ENCODE measurements around the gene ACRV1.
"Not testable (repeated sequence)": the region's sequence is repeated elsewhere in the genome, so short reads cannot be mapped to it uniquely, and the experiment has no call there.

The ACRV1 gene, protein sequence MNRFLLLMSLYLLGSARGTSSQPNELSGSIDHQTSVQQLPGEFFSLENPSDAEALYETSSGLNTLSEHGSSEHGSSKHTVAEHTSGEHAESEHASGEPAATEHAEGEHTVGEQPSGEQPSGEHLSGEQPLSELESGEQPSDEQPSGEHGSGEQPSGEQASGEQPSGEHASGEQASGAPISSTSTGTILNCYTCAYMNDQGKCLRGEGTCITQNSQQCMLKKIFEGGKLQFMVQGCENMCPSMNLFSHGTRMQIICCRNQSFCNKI

DNA sequence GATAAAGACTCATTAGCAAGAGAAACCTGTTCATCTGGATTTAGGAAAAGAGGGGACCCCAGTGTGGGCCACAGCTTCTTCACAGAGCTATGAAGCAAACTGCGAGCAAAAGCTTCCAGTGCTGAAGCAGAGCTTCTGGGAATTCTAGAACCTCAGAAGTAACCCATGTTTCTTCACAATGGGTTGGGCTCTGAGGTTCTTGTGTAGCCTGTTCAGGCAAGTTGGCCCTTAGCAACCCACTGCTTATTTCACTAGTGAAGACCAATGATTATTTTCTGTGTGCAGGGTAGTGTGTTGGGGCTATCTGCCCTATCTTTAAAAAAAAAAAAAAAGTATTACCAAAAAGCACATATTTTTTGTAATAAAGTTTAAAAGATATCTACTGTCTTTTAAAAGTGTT, at the start of gene ACRV1:
Gene ACRV1, minus strand, starts transcription at position 101 of the 400 bp plus-strand sequence. Its CDS starts 67 bp downstream, at position 34.
- Histone ChIP-seq H3K27me3 (ENCODE audit: control insufficient read depth in 1 of 2, insufficient read depth in 2 of 2, low read length in 2 of 2) (no peaks in the 10 kb centered on the region), H3K9ac (ENCODE audit: low read length in 2 of 2) (no peak within 1 kb of the TSS), H3K36me3 (ENCODE audit: control insufficient read depth in 2 of 2, insufficient read depth in 2 of 2, low read length in 2 of 2) (no peaks in the 10 kb centered on the region), H3K4me3 (ENCODE audit: low read length in 2 of 2) (no peak within 1 kb of the TSS), H3K9me3 (ENCODE audit: control insufficient read depth in 2 of 2, low read length in 2 of 2) (no peaks in the 10 kb centered on the region), H3K4me1 (ENCODE audit: control insufficient read depth, insufficient read depth, low read length) (no peaks in the 10 kb centered on the region), H3K27ac (ENCODE audit: low read length) (no peak within 1 kb of the TSS)

DNA sequence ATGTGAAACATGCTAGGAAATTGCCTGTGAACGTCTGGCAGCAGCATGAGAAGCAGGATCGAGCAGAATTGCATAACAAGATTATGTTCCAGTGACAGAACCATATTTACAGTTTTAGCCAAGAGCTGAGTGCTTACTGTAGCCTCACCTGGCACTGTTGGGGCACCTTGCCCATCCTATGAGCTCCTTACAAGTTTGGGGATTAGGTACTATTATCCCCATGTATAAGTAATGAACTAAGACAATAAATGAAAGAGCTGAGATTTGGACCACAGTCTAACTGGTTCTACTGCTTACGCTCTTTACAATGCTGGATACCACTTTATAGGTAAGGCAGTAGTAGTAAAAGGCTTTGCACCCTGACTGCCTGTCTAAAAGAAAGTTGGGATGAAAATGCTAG, 48.3 kb upstream of the ACRV1 start:
- no peaks in the 10 kb centered on the region for H3K36me3 ChIP-seq (ENCODE audit: control insufficient read depth in 2 of 2, insufficient read depth in 2 of 2, low read length in 2 of 2)
- no peaks in the 10 kb centered on the region for H3K27me3 ChIP-seq (ENCODE audit: control insufficient read depth in 1 of 2, insufficient read depth in 2 of 2, low read length in 2 of 2)
- H3K9ac ChIP-seq (ENCODE audit: low read length in 2 of 2), result no peak overlapping the region
- H3K27ac ChIP-seq (ENCODE audit: low read length), result no peak overlapping the region
- no peaks in the 10 kb centered on the region for H3K9me3 ChIP-seq (ENCODE audit: control insufficient read depth in 2 of 2, low read length in 2 of 2)
- no peak overlapping the region for H3K4me3 ChIP-seq (ENCODE audit: low read length in 2 of 2)
- H3K4me1 ChIP-seq (ENCODE audit: control insufficient read depth, insufficient read depth, low read length), result no peaks in the 10 kb centered on the region

DNA sequence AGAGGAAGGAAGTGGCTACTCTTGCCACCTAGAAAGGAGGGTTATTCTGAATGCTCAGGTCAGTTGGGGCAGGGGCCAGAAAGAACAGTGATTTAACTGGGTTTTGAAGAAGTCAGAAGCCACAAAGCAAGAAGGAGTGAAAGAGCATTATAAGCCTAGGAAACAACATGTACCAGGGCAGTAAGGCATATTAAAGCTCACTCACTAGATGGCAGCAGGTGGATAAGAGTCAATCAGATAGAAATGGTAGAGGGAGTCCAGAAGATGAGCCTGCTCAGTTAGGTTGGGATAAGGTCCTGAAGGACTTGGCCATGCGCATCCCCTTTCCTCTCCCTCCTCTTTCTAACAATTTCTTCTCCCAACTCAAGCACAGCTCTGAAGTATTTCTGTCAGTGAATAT, 43.5 kb upstream of the ACRV1 start:
- Histone ChIP-seq H3K27me3 (ENCODE audit: control insufficient read depth in 1 of 2, insufficient read depth in 2 of 2, low read length in 2 of 2) (no peaks in the 10 kb centered on the region), H3K4me1 (ENCODE audit: control insufficient read depth, insufficient read depth, low read length) (no peaks in the 10 kb centered on the region), H3K9ac (ENCODE audit: low read length in 2 of 2) (no peak overlapping the region), H3K36me3 (ENCODE audit: control insufficient read depth in 2 of 2, insufficient read depth in 2 of 2, low read length in 2 of 2) (no peaks in the 10 kb centered on the region), H3K4me3 (ENCODE audit: low read length in 2 of 2) (no peak overlapping the region), H3K27ac (ENCODE audit: low read length) (no peak overlapping the region), H3K9me3 (ENCODE audit: control insufficient read depth in 2 of 2, low read length in 2 of 2) (peaks cover 0 to 5% of the 10 kb centered on the region in 2 donors)

DNA sequence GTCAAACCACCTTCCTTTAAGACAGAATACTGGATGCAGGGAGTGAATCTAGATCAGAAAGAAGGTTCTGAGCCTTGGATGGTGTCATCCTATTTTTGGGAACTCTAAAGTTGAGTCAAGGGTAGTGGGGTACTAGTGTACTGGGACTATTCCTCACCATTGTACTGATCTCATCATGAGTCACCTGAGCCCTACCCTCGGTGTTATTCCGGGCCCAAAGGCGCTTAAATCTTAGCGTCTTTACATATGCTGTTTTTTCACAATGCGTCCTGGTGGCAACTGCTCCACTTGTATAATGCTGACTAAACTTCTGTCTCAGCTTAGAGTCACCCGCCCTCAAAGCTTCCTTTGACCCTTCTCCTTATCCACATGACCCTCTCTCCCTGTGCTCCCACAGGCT, 40.1 kb upstream of the ACRV1 start:
- no peaks in the 10 kb centered on the region for H3K4me1 ChIP-seq (ENCODE audit: control insufficient read depth, insufficient read depth, low read length)
- no peaks in the 10 kb centered on the region for H3K36me3 ChIP-seq (ENCODE audit: control insufficient read depth in 2 of 2, insufficient read depth in 2 of 2, low read length in 2 of 2)
- H3K4me3 ChIP-seq (ENCODE audit: low read length in 2 of 2), result no peak overlapping the region
- H3K9me3 ChIP-seq (ENCODE audit: control insufficient read depth in 2 of 2, low read length in 2 of 2), result peaks cover 2 to 6% of the 10 kb centered on the region in 2 donors
- H3K27me3 ChIP-seq (ENCODE audit: control insufficient read depth in 1 of 2, insufficient read depth in 2 of 2, low read length in 2 of 2), result no peaks in the 10 kb centered on the region
- H3K27ac ChIP-seq (ENCODE audit: low read length), result no peak overlapping the region
- H3K9ac ChIP-seq (ENCODE audit: low read length in 2 of 2), result no peak overlapping the region

DNA sequence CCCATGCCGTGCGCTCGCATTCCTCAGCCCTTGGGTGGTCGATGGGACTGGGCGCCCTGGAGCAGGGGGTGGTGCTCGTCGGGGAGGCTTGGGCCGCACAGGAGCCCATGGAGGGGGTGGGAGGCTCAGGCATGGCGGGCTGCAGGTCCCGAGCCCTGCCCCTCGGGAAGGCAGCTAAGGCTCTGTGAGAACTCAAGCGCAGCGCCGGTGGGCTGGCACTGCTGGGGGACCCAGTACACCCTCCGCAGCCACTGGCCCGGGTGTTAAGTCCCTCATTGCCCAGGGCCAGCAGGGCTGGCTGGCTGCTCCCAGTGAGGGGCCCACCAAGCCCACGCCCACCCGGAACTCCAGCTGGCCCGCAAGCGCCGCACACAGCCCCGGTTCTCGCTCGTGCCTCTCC, 24.0 kb upstream of the ACRV1 start:
- H3K36me3 ChIP-seq (ENCODE audit: control insufficient read depth in 2 of 2, insufficient read depth in 2 of 2, low read length in 2 of 2); H3K27me3 ChIP-seq (ENCODE audit: control insufficient read depth in 1 of 2, insufficient read depth in 2 of 2, low read length in 2 of 2); H3K9ac ChIP-seq (ENCODE audit: low read length in 2 of 2); H3K4me3 ChIP-seq (ENCODE audit: low read length in 2 of 2); H3K4me1 ChIP-seq (ENCODE audit: control insufficient read depth, insufficient read depth, low read length); H3K27ac ChIP-seq (ENCODE audit: low read length); H3K9me3 ChIP-seq (ENCODE audit: control insufficient read depth in 2 of 2, low read length in 2 of 2): not testable (repeated sequence)

DNA sequence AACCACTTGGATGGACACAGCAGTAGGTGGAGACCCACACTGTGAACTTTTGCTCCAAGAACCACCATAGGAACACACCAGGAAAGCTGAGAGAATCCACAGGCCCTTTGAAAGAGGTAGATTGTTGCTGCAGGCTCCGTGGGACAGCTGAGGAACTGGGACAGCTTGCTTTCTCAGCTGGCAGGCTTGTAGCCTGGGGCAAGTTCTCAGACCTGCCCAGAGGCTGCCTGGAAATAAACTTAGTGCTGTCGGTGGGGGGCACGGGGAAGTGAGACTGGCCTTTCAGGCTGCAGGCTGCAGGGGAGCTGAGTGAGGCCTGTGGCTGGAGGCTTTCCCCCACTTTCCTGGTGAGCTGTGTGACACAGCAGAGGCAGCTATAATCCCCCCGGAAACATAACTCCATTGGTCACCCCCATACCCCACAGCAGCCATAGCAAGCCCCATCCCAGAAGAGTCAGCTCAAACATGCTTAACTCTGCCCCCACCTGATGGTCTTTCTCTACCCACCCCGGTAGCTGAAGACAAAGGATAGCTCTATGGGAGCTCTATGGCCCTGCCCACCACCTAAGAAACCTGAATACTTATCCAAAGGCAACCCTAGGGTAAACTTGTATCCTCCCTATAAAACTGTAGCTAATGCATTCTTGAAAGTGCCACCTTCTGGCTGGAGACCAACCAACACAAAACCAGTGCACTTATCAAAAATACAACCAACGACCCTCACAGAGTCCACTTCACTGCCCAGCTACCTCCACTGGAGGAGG, 21.4 kb upstream of the ACRV1 start:
- Histone ChIP-seq H3K27me3 (ENCODE audit: control insufficient read depth in 1 of 2, insufficient read depth in 2 of 2, low read length in 2 of 2) (no peaks in the 10 kb centered on the region), H3K27ac (ENCODE audit: low read length) (no peak overlapping the region), H3K4me1 (ENCODE audit: control insufficient read depth, insufficient read depth, low read length) (no peaks in the 10 kb centered on the region), H3K4me3 (ENCODE audit: low read length in 2 of 2) (no peak overlapping the region), H3K9ac (ENCODE audit: low read length in 2 of 2) (no peak overlapping the region), H3K36me3 (ENCODE audit: control insufficient read depth in 2 of 2, insufficient read depth in 2 of 2, low read length in 2 of 2) (no peaks in the 10 kb centered on the region), H3K9me3 (ENCODE audit: control insufficient read depth in 2 of 2, low read length in 2 of 2) (peaks cover 0 to 5% of the 10 kb centered on the region in 2 donors)

DNA sequence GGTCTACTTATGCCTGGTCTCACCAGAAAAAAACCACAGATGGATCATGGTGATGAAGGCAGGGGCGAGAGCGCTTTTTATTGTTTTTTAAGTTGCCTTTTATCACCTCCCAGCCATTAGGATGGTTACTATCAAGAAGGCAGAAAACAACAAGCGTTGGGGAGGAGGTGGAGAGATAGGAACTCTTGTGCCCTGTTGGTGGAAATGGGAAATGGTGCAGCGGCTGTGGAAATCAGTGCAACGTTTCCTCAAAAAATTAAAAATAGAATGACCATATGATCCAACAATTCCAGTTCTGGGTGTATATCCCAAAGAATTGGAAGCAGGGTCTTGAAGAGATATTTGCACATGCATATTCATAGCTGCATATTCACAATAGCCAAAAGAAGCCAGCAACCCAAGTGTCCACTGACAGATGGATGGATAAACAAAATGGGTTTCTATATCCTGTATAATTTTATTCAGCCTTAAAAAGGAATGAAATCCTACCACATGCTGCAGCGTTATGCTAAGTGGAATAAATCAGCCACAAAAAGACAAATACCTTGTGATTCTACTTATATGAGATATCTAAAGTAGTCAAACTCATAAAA, 20.5 kb upstream of the ACRV1 start:
- Histone ChIP-seq H3K9me3 (ENCODE audit: control insufficient read depth in 2 of 2, low read length in 2 of 2) (peaks cover 0 to 9% of the 10 kb centered on the region in 2 donors), H3K4me3 (ENCODE audit: low read length in 2 of 2) (no peak overlapping the region), H3K4me1 (ENCODE audit: control insufficient read depth, insufficient read depth, low read length) (no peaks in the 10 kb centered on the region), H3K27ac (ENCODE audit: low read length) (no peak overlapping the region), H3K27me3 (ENCODE audit: control insufficient read depth in 1 of 2, insufficient read depth in 2 of 2, low read length in 2 of 2) (no peaks in the 10 kb centered on the region), H3K9ac (ENCODE audit: low read length in 2 of 2) (no peak overlapping the region), H3K36me3 (ENCODE audit: control insufficient read depth in 2 of 2, insufficient read depth in 2 of 2, low read length in 2 of 2) (no peaks in the 10 kb centered on the region)

DNA sequence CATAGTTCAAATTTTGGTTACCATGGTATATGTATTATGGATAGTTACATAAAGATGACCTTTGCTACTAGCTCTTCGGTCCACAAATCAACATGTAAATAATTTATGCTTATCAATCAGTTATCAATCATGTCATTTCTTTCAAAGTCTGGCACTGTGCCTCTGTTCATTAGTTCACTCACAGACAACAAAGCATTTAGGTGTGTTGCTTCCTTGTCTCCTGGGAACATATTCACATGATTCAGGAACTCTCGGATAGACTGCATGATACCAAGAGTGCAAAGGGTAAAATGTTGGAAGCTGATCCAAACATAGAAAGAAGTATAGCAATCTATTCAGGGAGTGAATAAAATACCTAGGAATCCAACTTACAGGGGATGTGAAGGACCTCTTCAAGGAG, 14.3 kb upstream of the ACRV1 start:
- no peak overlapping the region for H3K27ac ChIP-seq (ENCODE audit: low read length)
- no peaks in the 10 kb centered on the region for H3K36me3 ChIP-seq (ENCODE audit: control insufficient read depth in 2 of 2, insufficient read depth in 2 of 2, low read length in 2 of 2)
- H3K9ac ChIP-seq (ENCODE audit: low read length in 2 of 2), result no peak overlapping the region
- no peaks in the 10 kb centered on the region for H3K27me3 ChIP-seq (ENCODE audit: control insufficient read depth in 1 of 2, insufficient read depth in 2 of 2, low read length in 2 of 2)
- H3K9me3 ChIP-seq (ENCODE audit: control insufficient read depth in 2 of 2, low read length in 2 of 2), result peaks cover 3 to 9% of the 10 kb centered on the region in 2 donors
- no peak overlapping the region for H3K4me3 ChIP-seq (ENCODE audit: low read length in 2 of 2)
- H3K4me1 ChIP-seq (ENCODE audit: control insufficient read depth, insufficient read depth, low read length), result no peaks in the 10 kb centered on the region

DNA sequence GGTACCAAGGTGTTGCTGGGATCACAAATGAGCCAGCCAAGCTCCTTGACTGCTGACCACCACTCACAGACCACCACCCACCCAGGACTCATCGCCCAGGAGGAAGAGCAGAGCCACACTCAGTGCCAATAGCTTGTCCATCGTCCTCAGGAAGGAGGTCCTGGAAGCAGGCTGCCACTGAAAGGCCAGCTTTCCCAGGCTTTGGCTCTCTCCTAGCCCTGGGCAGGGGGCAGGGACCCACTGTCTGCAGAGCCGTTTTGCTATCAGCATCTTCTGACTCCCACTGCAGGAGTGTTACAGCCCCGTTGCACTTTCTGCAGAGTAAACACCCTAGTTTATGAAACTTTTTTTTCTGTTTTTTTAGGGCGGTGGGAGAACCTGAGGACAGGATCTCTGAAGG, 12.2 kb upstream of the ACRV1 start:
- Histone ChIP-seq H3K9ac (ENCODE audit: low read length in 2 of 2) (no peak overlapping the region), H3K4me1 (ENCODE audit: control insufficient read depth, insufficient read depth, low read length) (no peaks in the 10 kb centered on the region), H3K36me3 (ENCODE audit: control insufficient read depth in 2 of 2, insufficient read depth in 2 of 2, low read length in 2 of 2) (no peaks in the 10 kb centered on the region), H3K4me3 (ENCODE audit: low read length in 2 of 2) (no peak overlapping the region), H3K27me3 (ENCODE audit: control insufficient read depth in 1 of 2, insufficient read depth in 2 of 2, low read length in 2 of 2) (no peaks in the 10 kb centered on the region), H3K9me3 (ENCODE audit: control insufficient read depth in 2 of 2, low read length in 2 of 2) (peaks cover 3 to 9% of the 10 kb centered on the region in 2 donors), H3K27ac (ENCODE audit: low read length) (no peak overlapping the region)

DNA sequence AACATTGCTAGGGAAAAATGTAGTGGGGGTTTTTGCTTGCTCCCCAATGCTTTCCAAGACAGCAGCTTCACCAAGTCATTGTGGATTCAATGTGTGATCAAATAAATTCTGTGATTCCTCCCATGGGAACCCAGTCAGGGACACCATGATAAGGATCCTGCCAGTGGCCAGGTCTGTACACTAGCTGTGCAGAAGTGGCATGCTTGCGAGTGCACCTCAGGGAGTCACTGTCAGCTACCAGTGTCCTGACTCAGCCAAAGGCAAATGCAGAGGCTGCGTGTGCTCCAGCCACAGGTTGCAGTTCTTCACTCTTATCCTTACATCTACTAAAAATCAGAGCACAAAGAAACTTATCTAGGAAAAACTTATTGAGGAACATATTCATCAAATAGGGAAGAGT, 9.4 kb upstream of the ACRV1 start:
- Histone ChIP-seq H3K27me3 (ENCODE audit: control insufficient read depth in 1 of 2, insufficient read depth in 2 of 2, low read length in 2 of 2) (no peaks in the 10 kb centered on the region), H3K4me3 (ENCODE audit: low read length in 2 of 2) (no peak overlapping the region), H3K36me3 (ENCODE audit: control insufficient read depth in 2 of 2, insufficient read depth in 2 of 2, low read length in 2 of 2) (no peaks in the 10 kb centered on the region), H3K9ac (ENCODE audit: low read length in 2 of 2) (no peak overlapping the region), H3K9me3 (ENCODE audit: control insufficient read depth in 2 of 2, low read length in 2 of 2) (peaks cover 0 to 3% of the 10 kb centered on the region in 2 donors), H3K4me1 (ENCODE audit: control insufficient read depth, insufficient read depth, low read length) (no peaks in the 10 kb centered on the region), H3K27ac (ENCODE audit: low read length) (no peak overlapping the region)
